Endothelial cell of umbilical vein (primary cell): ENCODE measurements around the gene CRACR2B. TPM values are rescaled to one million over a fixed set of nuclear protein-coding genes. Genes with fewer than 3 reads are reported as not detected.

Experiments used
- BruUV-seq: library from RNA; stranded (reverse); fragments of 400-500 nt; replicated peaks from 2 replicates; lab custom pipeline; 2021; lab: Mats Ljungman, UMichigan
- CTCF ChIA-PET: fragments of 300-600, 350-600 bp; sonication (Branson Sonifier 250); formaldehyde crosslinking; loops from one replicate; lab custom pipeline; 2021; ENCODE audit warnings: antibody characterized with exemption, inconsistent platforms; lab: Charles Lee
- POLR2A ChIA-PET: fragments of 300-600, 350-600 bp; sonication (Branson Sonifier 250); formaldehyde crosslinking; loops from one replicate; lab custom pipeline; 2021; ENCODE audit warnings: antibody characterized with exemption, inconsistent platforms; lab: Charles Lee
- DNase-seq: peaks from one replicate; pipeline ENCODE4 v3.0.0-alpha.2; 2011; ENCODE audit warnings: low read depth, low spot score
- FAIRE-seq: peaks from 2 replicates; lab custom pipeline; 2011; peaks lifted over from hg19 to GRCh38; lab: Jason Lieb, UNC
- H2AFZ ChIP-seq: 2 replicates; pipeline ENCODE4 v1.6.0; 2012; ENCODE audit warnings: low read depth, low read length, control low read depth, inconsistent platforms
- H3K27ac ChIP-seq: 2 replicates; pipeline ENCODE4 v1.5.1; 2011; ENCODE audit warnings: low read depth, mild to moderate bottlenecking, control low read depth, low read length, moderate library complexity; ENCODE audit not compliant: insufficient read depth
- H3K27me3 ChIP-seq, 2 experiments: 2 replicates each; pipeline versions ENCODE4 v1.6.0 to v1.6.1; 2011; ENCODE audit warnings: low read length in 2 of 2, mixed read lengths in 1 of 2; ENCODE audit not compliant: control insufficient read depth in 2 of 2, insufficient read depth in 2 of 2
- H3K36me3 ChIP-seq, 2 experiments: 2 replicates in 1 of 2; 3 replicates in 1 of 2; pipeline ENCODE4 v1.5.1; 2011; ENCODE audit warnings: low read length in 2 of 2, mild to moderate bottlenecking in 1 of 2, moderate library complexity in 1 of 2; ENCODE audit not compliant: control insufficient read depth in 2 of 2, insufficient read depth in 2 of 2; ENCODE audit errors: extremely low read depth in 1 of 2
- H3K4me1 ChIP-seq: 3 replicates; pipeline ENCODE4 v1.5.1; 2011; ENCODE audit warnings: mild to moderate bottlenecking, low read length; ENCODE audit not compliant: control insufficient read depth, insufficient read depth; ENCODE audit errors: extremely low read depth
- H3K4me2 ChIP-seq: 2 replicates; pipeline ENCODE4 v1.6.1; 2011; ENCODE audit warnings: low read length, control low read depth, mixed read lengths; ENCODE audit not compliant: insufficient read depth
- H3K4me3 ChIP-seq, 3 experiments: fragments of 200-600 bp in 1 of 3; sonication (generic), shearing (Covaris generic) in 1 of 3; replicated peaks in 1 of 3; 2 replicates each; pipeline ENCODE4 v1.5.1; 2011 to 2016; ENCODE audit warnings: control low read depth in 3 of 3, low read length in 3 of 3, mild to moderate bottlenecking in 2 of 3, inconsistent platforms in 1 of 3, low read depth in 1 of 3, moderate library complexity in 1 of 3; ENCODE audit not compliant: insufficient read depth in 1 of 3
- H3K79me2 ChIP-seq: 2 replicates; pipeline ENCODE4 v1.6.0; 2012; ENCODE audit warnings: low read length, inconsistent platforms; ENCODE audit not compliant: control insufficient read depth, insufficient read depth
- H3K9ac ChIP-seq: replicated peaks from 2 replicates; pipeline ENCODE3; 2011; ENCODE audit warnings: low read length, control low read depth; ENCODE audit not compliant: insufficient read depth; ENCODE audit errors: extremely low read depth
- H3K9me1 ChIP-seq: replicated peaks from 3 replicates; pipeline ENCODE4 v1.6.0; 2011; ENCODE audit warnings: mild to moderate bottlenecking, low read length; ENCODE audit not compliant: control insufficient read depth, insufficient read depth; ENCODE audit errors: extremely low read depth
- H3K9me3 ChIP-seq: replicated peaks from 2 replicates; pipeline ENCODE4 v1.5.1; 2012; ENCODE audit warnings: low read length, inconsistent platforms; ENCODE audit not compliant: control insufficient read depth, insufficient read depth
- H4K20me1 ChIP-seq: replicated peaks from 2 replicates; pipeline ENCODE3; 2011; ENCODE audit warnings: mild to moderate bottlenecking, low read length; ENCODE audit not compliant: control insufficient read depth, insufficient read depth; ENCODE audit errors: extremely low read depth
- EZH2 ChIP-seq: IDR thresholded peaks from 2 replicates; pipeline ENCODE4 v1.6.1; 2012; ENCODE audit warnings: borderline replicate concordance, low read depth, mild to moderate bottlenecking, moderate library complexity, low read length, inconsistent platforms; ENCODE audit not compliant: severe bottlenecking
- FOS ChIP-seq: IDR thresholded peaks from 2 replicates; pipeline ENCODE4 v1.6.1; 2011; ENCODE audit warnings: mild to moderate bottlenecking, low read length, moderate library complexity, borderline replicate concordance; ENCODE audit not compliant: insufficient read depth
- GATA2 ChIP-seq: IDR thresholded peaks from 2 replicates; pipeline ENCODE4 v1.7.0; 2011; ENCODE audit warnings: low read depth, mild to moderate bottlenecking, moderate library complexity, mixed read lengths, low read length; ENCODE audit not compliant: insufficient read length, insufficient read depth
- JUN ChIP-seq: IDR thresholded peaks from 2 replicates; pipeline ENCODE4 v1.6.1; 2011; ENCODE audit warnings: borderline replicate concordance, low read depth; ENCODE audit not compliant: insufficient read length, insufficient read depth
- MYC ChIP-seq: IDR thresholded peaks from one replicate; pipeline ENCODE4 v1.6.1; 2011; ENCODE audit warnings: mild to moderate bottlenecking, low read depth, low read length
- POLR2A ChIP-seq: IDR thresholded peaks from 2 replicates; pipeline ENCODE4 v1.6.1; 2012; ENCODE audit warnings: low read depth, mild to moderate bottlenecking, control low read depth, low read length
- POLR2AphosphoS5 ChIP-seq: IDR thresholded peaks from 2 replicates; pipeline ENCODE4 v1.6.1; 2012; ENCODE audit warnings: low read depth, mild to moderate bottlenecking, control low read depth, low read length, moderate library complexity; ENCODE audit not compliant: insufficient read depth
- dilution Hi-C: fragments of 300-500 bp; cut with MboI; formaldehyde crosslinking; loops from one replicate; pipeline ENCODE4 v1.15.0; 2019; ENCODE audit warnings: low sequenced_read_pairs; ENCODE audit not compliant: extremely low pct_ligation_motif_present
- intact Hi-C: fragments of 100-400 bp; cut with micrococcal nuclease; formaldehyde crosslinking; loops from one replicate; pipeline ENCODE4 v1.10.0; 2022
- polyA plus RNA-seq, 4 experiments: library from polyadenylated mRNA; depleted of rRNA in 3 of 4; stranded (reverse) in 3 of 4; unstranded in 1 of 4; fragments of >200 nt; gene quantifications; 2 replicates each; pipeline versions ENCODE4 v1.2.1 to v1.2.3, GENCODE V29; 2011 to 2012; ENCODE audit warnings: missing spikeins in 1 of 4
- total RNA-seq: library from RNA; stranded (reverse); gene quantifications from 2 replicates; pipeline ENCODE4 v1.2.3, GENCODE V29; 2021
- TF ChIP-seq, protein P1 (sequence below), 2 donors: IDR thresholded peaks; 1 replicate in 1 of 2; 2 replicates in 1 of 2; pipeline ENCODE4 v1.5.1; 2011; ENCODE audit warnings: low read length in 2 of 2, mild to moderate bottlenecking in 2 of 2, moderate library complexity in 2 of 2, control low read depth in 1 of 2, inconsistent platforms in 1 of 2, low read depth in 1 of 2; ENCODE audit not compliant: insufficient read depth in 1 of 2; ENCODE audit errors: extremely low read depth in 1 of 2
- TF ChIP-seq, protein P2 (sequence below): IDR thresholded peaks from 2 replicates; pipeline ENCODE4 v1.6.1; 2011; ENCODE audit not compliant: insufficient read depth, insufficient read length

CRACR2B gene
- total and polyA plus RNA-seq, 2 donors (not counting 3 experiments of a cell fraction or from before 2014, with no cell fraction given), result 8.4 to 9.3 TPM

DNA sequence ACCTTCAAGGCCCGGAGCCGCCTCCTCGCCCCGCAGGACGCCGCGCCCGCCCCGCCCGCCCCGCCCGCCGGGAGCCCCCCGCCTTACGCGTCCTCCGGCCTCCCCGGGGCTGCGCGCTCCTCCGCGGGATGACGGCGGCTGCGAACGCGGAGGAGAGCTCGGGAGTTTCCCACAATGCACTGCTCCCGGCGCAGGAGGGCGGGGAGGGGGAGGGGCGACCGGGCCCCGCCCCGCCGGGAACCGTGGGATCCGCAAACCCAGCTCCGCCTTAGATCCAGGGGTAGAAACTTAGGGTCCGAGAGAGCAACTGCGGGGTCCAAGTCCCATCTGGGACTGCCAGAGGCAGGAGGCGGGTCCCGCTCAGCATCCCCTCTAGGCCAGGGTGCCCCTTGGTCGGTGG is 37.8 kb upstream of the CRACR2B start, which contains the start of gene CEND1:
Gene CEND1 (minus strand): TSS at position 148 of the 400 bp plus-strand sequence. CDS start 1,514 bp downstream, outside the sequence.
- intact Hi-C loops, result no loop called here
- Histone ChIP-seq H3K9ac (no peak within 1 kb of the TSS), H3K27me3 (no peaks in the 10 kb centered on the region), H3K9me3 (no peaks in the 10 kb centered on the region), H3K79me2 (no peaks in the 10 kb centered on the region), H3K4me3 (no peak within 1 kb of the TSS), H3K4me1 (no peaks in the 10 kb centered on the region), H4K20me1 (no peaks in the 10 kb centered on the region), H3K4me2 (no peak within 1 kb of the TSS), H3K9me1 (no peaks in the 10 kb centered on the region), H3K36me3 (no peaks in the 10 kb centered on the region), H3K27ac (no peak within 1 kb of the TSS), H2AFZ (no peak within 1 kb of the TSS)
- BruUV-seq, result no TSS peak
- TF ChIP-seq POLR2AphosphoS5, result peak; percentile 46
- TF ChIP-seq, protein P1, sequence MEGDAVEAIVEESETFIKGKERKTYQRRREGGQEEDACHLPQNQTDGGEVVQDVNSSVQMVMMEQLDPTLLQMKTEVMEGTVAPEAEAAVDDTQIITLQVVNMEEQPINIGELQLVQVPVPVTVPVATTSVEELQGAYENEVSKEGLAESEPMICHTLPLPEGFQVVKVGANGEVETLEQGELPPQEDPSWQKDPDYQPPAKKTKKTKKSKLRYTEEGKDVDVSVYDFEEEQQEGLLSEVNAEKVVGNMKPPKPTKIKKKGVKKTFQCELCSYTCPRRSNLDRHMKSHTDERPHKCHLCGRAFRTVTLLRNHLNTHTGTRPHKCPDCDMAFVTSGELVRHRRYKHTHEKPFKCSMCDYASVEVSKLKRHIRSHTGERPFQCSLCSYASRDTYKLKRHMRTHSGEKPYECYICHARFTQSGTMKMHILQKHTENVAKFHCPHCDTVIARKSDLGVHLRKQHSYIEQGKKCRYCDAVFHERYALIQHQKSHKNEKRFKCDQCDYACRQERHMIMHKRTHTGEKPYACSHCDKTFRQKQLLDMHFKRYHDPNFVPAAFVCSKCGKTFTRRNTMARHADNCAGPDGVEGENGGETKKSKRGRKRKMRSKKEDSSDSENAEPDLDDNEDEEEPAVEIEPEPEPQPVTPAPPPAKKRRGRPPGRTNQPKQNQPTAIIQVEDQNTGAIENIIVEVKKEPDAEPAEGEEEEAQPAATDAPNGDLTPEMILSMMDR (IDR thresholded peaks at IDR 0.05; ENCODE audit: extremely low read depth in 1 of 2, insufficient read depth in 1 of 2, low read depth in 1 of 2, low read length in 2 of 2), result no peak
- dilution Hi-C loops, result no loop called here
- FAIRE-seq (peak; percentile 61), DNase-seq (no peak)
- POLR2A ChIA-PET, result interaction anchor here (0.6 kb wide), 1 partner anchor 29 kb away, joined by 3 read pairs; the partner anchor contains the start of gene PNPLA2
- CTCF ChIA-PET, result interaction anchor here (1.0 to 1.5 kb wide), 2 partner anchors 13 to 62 kb away, joined by 4 read pairs; partner anchors contain the start of gene GATD1

DNA sequence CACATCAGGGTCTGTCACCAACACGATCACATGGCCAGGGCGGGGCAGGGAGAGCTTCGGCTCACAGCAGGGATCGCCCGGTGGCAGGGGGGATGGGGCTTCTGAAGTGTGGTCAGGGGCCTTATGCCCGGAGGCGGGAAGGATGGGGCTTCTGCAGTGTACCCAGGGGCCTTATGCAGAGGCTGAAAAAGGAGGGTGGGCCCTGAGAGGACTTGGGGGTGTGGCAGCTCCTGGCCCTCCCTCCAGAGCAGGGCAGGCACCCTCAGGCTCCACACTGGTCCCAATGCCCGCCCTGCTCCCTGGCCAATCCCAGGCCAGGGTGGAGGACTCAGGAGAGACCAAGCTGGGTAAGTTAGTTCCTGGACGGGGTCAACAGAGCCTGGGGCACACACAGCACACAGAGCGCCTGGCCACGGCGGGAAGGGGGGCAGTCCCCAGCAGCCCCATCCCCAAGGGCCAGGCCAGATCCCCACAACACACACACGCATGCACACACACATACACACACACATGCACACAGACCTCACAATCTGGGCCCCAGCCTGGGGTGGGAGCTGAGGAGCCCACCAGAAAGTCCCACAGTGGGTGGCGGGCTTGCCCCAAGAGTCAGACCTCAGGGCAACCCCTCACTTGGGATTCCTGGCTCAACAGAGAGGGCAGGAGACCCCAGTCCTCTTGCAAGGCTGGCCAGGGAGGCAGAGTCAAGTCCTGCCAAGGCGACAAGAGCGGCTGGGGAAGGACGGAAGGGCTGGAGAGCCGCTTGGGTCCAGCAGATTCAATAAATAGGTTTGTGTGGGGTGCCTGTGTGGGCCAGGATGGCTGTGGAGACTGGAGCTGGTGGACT is 36.8 kb upstream of the CRACR2B start:
- Histone ChIP-seq H3K9me1 (no peaks in the 10 kb centered on the region), H2AFZ (no peak overlapping the region), H3K4me1 (peaks cover 4% of the 10 kb centered on the region), H3K9ac (no peak overlapping the region), H3K27me3 (no peaks in the 10 kb centered on the region), H3K9me3 (no peaks in the 10 kb centered on the region), H3K27ac (no peak overlapping the region), H3K79me2 (peaks cover 5% of the 10 kb centered on the region), H3K4me2 (no peak overlapping the region), H3K4me3 (no peak overlapping the region), H4K20me1 (no peaks in the 10 kb centered on the region), H3K36me3 (no peaks in the 10 kb centered on the region)
- intact Hi-C loops (no loop called here), dilution Hi-C loops (no loop called here)
- TF ChIP-seq, protein P1 (IDR thresholded peaks at IDR 0.05; ENCODE audit: extremely low read depth in 1 of 2, insufficient read depth in 1 of 2, low read depth in 1 of 2, low read length in 2 of 2), result no peak
- TF ChIP-seq POLR2A (no peak), GATA2 (no peak), POLR2AphosphoS5 (no peak), FOS (no peak), EZH2 (no peak), MYC (no peak), JUN (no peak)
- TF ChIP-seq, protein P2, sequence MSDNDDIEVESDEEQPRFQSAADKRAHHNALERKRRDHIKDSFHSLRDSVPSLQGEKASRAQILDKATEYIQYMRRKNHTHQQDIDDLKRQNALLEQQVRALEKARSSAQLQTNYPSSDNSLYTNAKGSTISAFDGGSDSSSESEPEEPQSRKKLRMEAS, result no peak
- FAIRE-seq (no peak), DNase-seq (no peak)
- BruUV-seq, result TSS peak; percentile 25
- CTCF ChIA-PET, result no interaction called here
- POLR2A ChIA-PET, result no interaction called here
